Breast epithelium (tissue), 4 donors: ENCODE results near the gene YOD1. TPM values are rescaled to one million over a fixed set of nuclear protein-coding genes. Genes with fewer than 3 reads are reported as not detected.

Experiments used
- DNase-seq, 2 donors: peaks; one replicate each; pipeline ENCODE4 v3.0.0-alpha.2; 2019; ENCODE audit warnings: low spot score in 2 of 2
- H3K27ac ChIP-seq, 2 donors: fragments of 200-600 bp; sonication (generic) in 1 of 2; one replicate each; pipeline ENCODE4 v1.5.1; 2016 to 2019; ENCODE audit warnings: mild to moderate bottlenecking in 1 of 2
- H3K27me3 ChIP-seq, 2 donors: fragments of 200-600 bp; sonication (generic) in 1 of 2; one replicate each; pipeline versions ENCODE4 v1.5.1 to v1.6.0; 2017 to 2019; ENCODE audit warnings: control low read depth in 1 of 2, mild to moderate bottlenecking in 1 of 2
- H3K36me3 ChIP-seq: fragments of 200-600 bp; one replicate; pipeline ENCODE4 v1.5.1; 2019
- H3K4me1 ChIP-seq, 2 donors: fragments of 200-600 bp; sonication (generic); one replicate each; pipeline ENCODE4 v1.5.1; 2016 to 2019; ENCODE audit warnings: control low read depth in 1 of 2
- H3K4me3 ChIP-seq, 3 donors: fragments of 200-600 bp; sonication (generic); 1 replicate in 2 of 3; 2 replicates in 1 of 3; pipeline ENCODE4 v1.5.1; 2016 to 2019; ENCODE audit warnings: mild to moderate bottlenecking in 3 of 3, moderate library complexity in 2 of 3
- H3K9me3 ChIP-seq, 2 donors: fragments of 200-600 bp; sonication (generic) in 1 of 2; one replicate each; pipeline ENCODE4 v1.5.1; 2016 to 2019; ENCODE audit warnings: control low read depth in 1 of 2
- CTCF ChIP-seq, 3 donors: fragments of 450-650 bp; IDR thresholded peaks; one replicate each; pipeline ENCODE4 v1.5.1; 2016 to 2017; ENCODE audit warnings: antibody characterized with exemption in 3 of 3, mild to moderate bottlenecking in 3 of 3, moderate library complexity in 3 of 3
- POLR2A ChIP-seq: fragments of 450-650 bp; IDR thresholded peaks from one replicate; pipeline ENCODE4 v1.6.1; 2016; ENCODE audit warnings: antibody characterized with exemption, mild to moderate bottlenecking, moderate library complexity
- POLR2AphosphoS5 ChIP-seq, 3 donors: sonication (generic); formaldehyde crosslinking; IDR thresholded peaks; one replicate each; pipeline ENCODE4 v1.6.1; 2017; ENCODE audit warnings: antibody characterized with exemption in 3 of 3
- intact Hi-C: fragments of 100-400 bp; cut with DNase I; formaldehyde crosslinking; loops from one replicate; pipeline ENCODE4 v1.15.1; 2023; ENCODE audit warnings: low total_unique reads
- total RNA-seq, 3 donors: library from RNA; depleted of rRNA; stranded (reverse); fragments of >200 nt; gene quantifications; one replicate each; pipeline ENCODE4 v1.1.0, GENCODE V29; 2016

YOD1 gene
- total RNA-seq, 3 donors from 2014 or later = 6.9 to 13.3 (median 9.2) TPM

GRCh38 chr1:207071426-207071825 is 20.4 kb upstream of the YOD1 start:
- no peak overlapping the region for H3K27ac ChIP-seq
- H3K9me3 ChIP-seq = no peaks in the 10 kb centered on the region
- peaks cover 0 to 4% of the 10 kb centered on the region in 2 donors for H3K4me1 ChIP-seq
- H3K27me3 ChIP-seq = no peaks in the 10 kb centered on the region
- DNase-seq = no peak
- intact Hi-C loops = no loop called here
- no peak overlapping the region for H3K4me3 ChIP-seq
- no peak for TF ChIP-seq CTCF (IDR thresholded peaks at IDR 0.05)
- no peak for TF ChIP-seq POLR2A
- no peak for TF ChIP-seq POLR2AphosphoS5 (IDR thresholded peaks at IDR 0.05)
- H3K36me3 ChIP-seq = no peaks in the 10 kb centered on the region

GRCh38 chr1:207070811-207071210 is 19.8 kb upstream of the YOD1 start:
- peaks cover 0 to 4% of the 10 kb centered on the region in 2 donors for H3K4me1 ChIP-seq
- TF ChIP-seq POLR2AphosphoS5 (IDR thresholded peaks at IDR 0.05) (no peak), POLR2A (no peak), CTCF (IDR thresholded peaks at IDR 0.05) (no peak)
- H3K27me3 ChIP-seq = no peaks in the 10 kb centered on the region
- H3K36me3 ChIP-seq = no peaks in the 10 kb centered on the region
- no peak overlapping the region for H3K4me3 ChIP-seq
- no peaks in the 10 kb centered on the region for H3K9me3 ChIP-seq
- intact Hi-C loops = no loop called here
- no peak overlapping the region for H3K27ac ChIP-seq
- DNase-seq = no peak

- no peaks in the 10 kb centered on the region for H3K27me3 ChIP-seq
- intact Hi-C loops = no loop called here
- no peak overlapping the region for H3K27ac ChIP-seq
- DNase-seq = no peak
- H3K4me1 ChIP-seq = peaks cover 0 to 4% of the 10 kb centered on the region in 2 donors
- no peak overlapping the region for H3K4me3 ChIP-seq
- H3K36me3 ChIP-seq = no peaks in the 10 kb centered on the region
- H3K9me3 ChIP-seq = no peaks in the 10 kb centered on the region
- no peak for TF ChIP-seq POLR2AphosphoS5 (IDR thresholded peaks at IDR 0.05)
- TF ChIP-seq POLR2A = no peak
- TF ChIP-seq CTCF (IDR thresholded peaks at IDR 0.05) = no peak
Observed at GRCh38 chr1:207069858-207070506, 19.0 kb upstream of the YOD1 start.

GRCh38 chr1:207069061-207069460 is 18.1 kb upstream of the YOD1 start:
- intact Hi-C loops = no loop called here

More at GRCh38 chr1:207069061-207069460, 18.1 kb upstream of the YOD1 start:
- no peak overlapping the region for H3K27ac ChIP-seq
- TF ChIP-seq POLR2AphosphoS5 (IDR thresholded peaks at IDR 0.05) (no peak), CTCF (IDR thresholded peaks at IDR 0.05) (no peak), POLR2A (no peak)
- H3K27me3 ChIP-seq = no peaks in the 10 kb centered on the region
- H3K36me3 ChIP-seq = no peaks in the 10 kb centered on the region
- no peak for DNase-seq
- H3K4me1 ChIP-seq = no peaks in the 10 kb centered on the region
- no peak overlapping the region for H3K4me3 ChIP-seq
- no peaks in the 10 kb centered on the region for H3K9me3 ChIP-seq
